ENCODE results near the gene EIF2A. TPM values are rescaled to one million over a fixed set of nuclear protein-coding genes. Genes with fewer than 3 reads are reported as not detected.

Gene EIF2A
- total RNA-seq, 1 experiment from 2014 or later: 74.1 TPM

DNA sequence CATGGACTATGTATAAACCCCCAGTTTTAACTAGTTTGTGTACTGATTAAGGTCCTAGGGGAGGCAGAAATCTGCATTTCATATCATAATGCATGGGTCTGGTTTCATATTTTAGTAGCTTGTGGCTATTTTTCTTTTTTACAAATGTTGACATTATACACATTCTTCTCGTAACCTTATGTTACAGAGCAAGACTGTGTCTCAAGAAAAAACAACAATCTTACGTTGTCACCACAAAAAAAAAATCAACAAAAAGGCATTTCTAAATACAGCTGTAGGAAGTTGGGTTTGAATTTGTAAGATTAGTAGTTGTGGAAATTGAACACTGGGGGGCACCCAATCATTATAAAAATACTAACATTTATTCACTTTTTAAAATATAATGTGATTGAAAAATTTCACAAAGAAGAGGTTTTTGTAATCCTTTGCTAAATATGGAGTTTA, 18.2 kb upstream of the EIF2A start:
- H3K9ac ChIP-seq (ENCODE audit: extremely low read depth, insufficient read length, low read length): no peak overlapping the region
- H3K27ac ChIP-seq (ENCODE audit: insufficient read length, low read depth, low read length): no peak overlapping the region
- no peaks in the 10 kb centered on the region for H3K27me3 ChIP-seq (ENCODE audit: insufficient read depth, low read length)
- Mint-ChIP-seq H3K27ac (peak overlapping the region in 1 of 3 experiments; percentile 35; a peak in 1 of 7 replicates), H3K4me1 (peaks cover 18 to 21% of the 10 kb centered on the region in 2 experiments), H3K4me3 (no peak overlapping the region), H3K9me3 (no peaks in the 10 kb centered on the region), H3K36me3 (ENCODE audit: insufficient read depth in 1 of 3, low read depth in 3 of 3) (no peaks in the 10 kb centered on the region), H3K27me3 (ENCODE audit: low read depth) (no peaks in the 10 kb centered on the region)
- no peak for DNase-seq
- no peak overlapping the region for H2AK5ac ChIP-seq (ENCODE audit: insufficient read length, low read length)
- WGBS (ENCODE audit: extremely low coverage, insufficient read length, low lambda C conversion rate): no CpG with 5 or more reads among the region's 2 CpGs
- H3K9me3 ChIP-seq (ENCODE audit: control insufficient read depth, low read depth, low read length): no peaks in the 10 kb centered on the region
- no peak overlapping the region for H4K91ac ChIP-seq (ENCODE audit: insufficient read length, low read depth, low read length)
- no peak overlapping the region for H3K4ac ChIP-seq (ENCODE audit: low read depth, low read length)
- H2AFZ ChIP-seq (ENCODE audit: low read length): no peak overlapping the region
- H3T11ph ChIP-seq (ENCODE audit: low read length): no peak overlapping the region
- H4K20me1 ChIP-seq (ENCODE audit: control insufficient read depth, insufficient read depth, insufficient read length): no peaks in the 10 kb centered on the region
- no peak overlapping the region for H2BK5ac ChIP-seq (ENCODE audit: insufficient read length, low read length)
- H3K4me2 ChIP-seq (ENCODE audit: insufficient read depth, insufficient read length, low read length): peak overlapping the region; percentile 44
- no peak overlapping the region for H3K14ac ChIP-seq (ENCODE audit: insufficient read depth, low read length)
- no peak overlapping the region for H2BK120ac ChIP-seq (ENCODE audit: low read depth, low read length, poor library complexity, severe bottlenecking)
- H3K4me1 ChIP-seq (ENCODE audit: insufficient read depth, low read length): peaks cover 2% of the 10 kb centered on the region
- H3K79me2 ChIP-seq (ENCODE audit: insufficient read depth, low read length): no peaks in the 10 kb centered on the region
- H4K5ac ChIP-seq (ENCODE audit: insufficient read length, low read depth, low read length): no peak overlapping the region
- H3K56ac ChIP-seq (ENCODE audit: insufficient read length, low read depth, low read length): no peak overlapping the region
- no peaks in the 10 kb centered on the region for H3K23me2 ChIP-seq (ENCODE audit: insufficient read length, low read depth, low read length, poor library complexity, severe bottlenecking)
- H3K18ac ChIP-seq (ENCODE audit: insufficient read length, low read depth, low read length): no peak overlapping the region
- H3K79me1 ChIP-seq (ENCODE audit: insufficient read depth, low read depth, low read length, poor library complexity, severe bottlenecking): no peaks in the 10 kb centered on the region
- H2BK20ac ChIP-seq (ENCODE audit: low read depth, low read length, poor library complexity, severe bottlenecking): no peak overlapping the region
- H2BK15ac ChIP-seq (ENCODE audit: low read depth, low read length): no peak overlapping the region
- no peak overlapping the region for H2BK12ac ChIP-seq (ENCODE audit: insufficient read length, low read depth, low read length)
- peak; percentile 55 for TF ChIP-seq CTCF (conservative IDR thresholded peaks at IDR 0.05)
- no peak overlapping the region for H3K23ac ChIP-seq (ENCODE audit: insufficient read length, low read depth, low read length)
- H4K8ac ChIP-seq (replicated peaks; ENCODE audit: insufficient read length, low read depth, low read length): no peak overlapping the region

Data from H9 (cell line).